ENCODE results near the gene NXPH3.

Gene NXPH3

DNA sequence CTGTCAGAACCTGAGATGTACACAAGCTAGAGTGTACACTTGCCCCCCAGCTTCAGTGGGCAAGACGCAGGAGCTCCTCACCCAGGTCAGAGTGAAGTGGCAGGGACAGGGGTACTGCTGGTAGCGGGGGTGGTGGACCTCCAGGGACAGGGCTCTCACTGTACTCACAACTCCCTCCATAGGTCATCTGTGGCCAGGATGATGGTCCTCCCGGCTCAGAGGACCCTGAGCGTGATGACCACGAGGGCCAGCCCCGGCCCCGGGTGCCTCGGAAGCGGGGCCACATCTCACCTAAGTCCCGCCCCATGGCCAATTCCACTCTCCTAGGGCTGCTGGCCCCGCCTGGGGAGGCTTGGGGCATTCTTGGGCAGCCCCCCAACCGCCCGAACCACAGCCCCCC lies 2.7 kb downstream of the NXPH3 start:
- Histone ChIP-seq H3K4me2 (ENCODE audit: low read length) (no peak overlapping the region), H3K36me3 (ENCODE audit: insufficient read depth, low read length) (no peaks in the 10 kb centered on the region), H3K4me3 (ENCODE audit: low read depth, low read length, poor library complexity, severe bottlenecking) (no peak overlapping the region), H3K9ac (ENCODE audit: low read length) (no peak overlapping the region), H3K27ac (ENCODE audit: low read depth, low read length, poor library complexity, severe bottlenecking) (no peak overlapping the region), H3K9me2 (ENCODE audit: low read depth, low read length) (no peaks in the 10 kb centered on the region), H4K20me1 (ENCODE audit: insufficient read depth, low read length) (no peaks in the 10 kb centered on the region), H3K79me2 (ENCODE audit: insufficient read depth, low read length) (no peaks in the 10 kb centered on the region), H3K27me3 (ENCODE audit: insufficient read depth, low read length) (peaks cover 21% of the 10 kb centered on the region), H3K4me1 (ENCODE audit: insufficient read depth, low read length, severe bottlenecking) (peaks cover 10% of the 10 kb centered on the region), H2AFZ (ENCODE audit: low read length) (no peak overlapping the region), H3F3A (ENCODE audit: insufficient read depth, low read length) (no peaks in the 10 kb centered on the region), H3K9me3 (ENCODE audit: low read length) (no peaks in the 10 kb centered on the region)
- TF ChIP-seq EZH2 (IDR thresholded peaks at IDR 0.05; ENCODE audit: borderline replicate concordance, low read length) = no peak
- TF ChIP-seq, protein P1, sequence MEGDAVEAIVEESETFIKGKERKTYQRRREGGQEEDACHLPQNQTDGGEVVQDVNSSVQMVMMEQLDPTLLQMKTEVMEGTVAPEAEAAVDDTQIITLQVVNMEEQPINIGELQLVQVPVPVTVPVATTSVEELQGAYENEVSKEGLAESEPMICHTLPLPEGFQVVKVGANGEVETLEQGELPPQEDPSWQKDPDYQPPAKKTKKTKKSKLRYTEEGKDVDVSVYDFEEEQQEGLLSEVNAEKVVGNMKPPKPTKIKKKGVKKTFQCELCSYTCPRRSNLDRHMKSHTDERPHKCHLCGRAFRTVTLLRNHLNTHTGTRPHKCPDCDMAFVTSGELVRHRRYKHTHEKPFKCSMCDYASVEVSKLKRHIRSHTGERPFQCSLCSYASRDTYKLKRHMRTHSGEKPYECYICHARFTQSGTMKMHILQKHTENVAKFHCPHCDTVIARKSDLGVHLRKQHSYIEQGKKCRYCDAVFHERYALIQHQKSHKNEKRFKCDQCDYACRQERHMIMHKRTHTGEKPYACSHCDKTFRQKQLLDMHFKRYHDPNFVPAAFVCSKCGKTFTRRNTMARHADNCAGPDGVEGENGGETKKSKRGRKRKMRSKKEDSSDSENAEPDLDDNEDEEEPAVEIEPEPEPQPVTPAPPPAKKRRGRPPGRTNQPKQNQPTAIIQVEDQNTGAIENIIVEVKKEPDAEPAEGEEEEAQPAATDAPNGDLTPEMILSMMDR (IDR thresholded peaks at IDR 0.05; ENCODE audit: low read length) = no peak

DNA sequence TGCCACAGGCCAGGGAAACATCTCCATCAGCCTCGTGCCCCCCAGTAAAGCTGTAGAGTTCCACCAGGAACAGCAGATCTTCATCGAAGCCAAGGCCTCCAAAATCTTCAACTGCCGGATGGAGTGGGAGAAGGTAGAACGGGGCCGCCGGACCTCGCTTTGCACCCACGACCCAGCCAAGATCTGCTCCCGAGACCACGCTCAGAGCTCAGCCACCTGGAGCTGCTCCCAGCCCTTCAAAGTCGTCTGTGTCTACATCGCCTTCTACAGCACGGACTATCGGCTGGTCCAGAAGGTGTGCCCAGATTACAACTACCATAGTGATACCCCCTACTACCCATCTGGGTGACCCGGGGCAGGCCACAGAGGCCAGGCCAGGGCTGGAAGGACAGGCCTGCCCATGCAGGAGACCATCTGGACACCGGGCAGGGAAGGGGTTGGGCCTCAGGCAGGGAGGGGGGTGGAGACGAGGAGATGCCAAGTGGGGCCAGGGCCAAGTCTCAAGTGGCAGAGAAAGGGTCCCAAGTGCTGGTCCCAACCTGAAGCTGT lies 3.4 kb downstream of the NXPH3 start:
- H3F3A ChIP-seq (ENCODE audit: insufficient read depth, low read length) = no peaks in the 10 kb centered on the region
- no peak overlapping the region for H3K9ac ChIP-seq (ENCODE audit: low read length)
- H4K20me1 ChIP-seq (ENCODE audit: insufficient read depth, low read length) = no peaks in the 10 kb centered on the region
- H3K9me3 ChIP-seq (ENCODE audit: low read length) = no peaks in the 10 kb centered on the region
- no peaks in the 10 kb centered on the region for H3K9me2 ChIP-seq (ENCODE audit: low read depth, low read length)
- peaks cover 21% of the 10 kb centered on the region for H3K27me3 ChIP-seq (ENCODE audit: insufficient read depth, low read length)
- H2AFZ ChIP-seq (ENCODE audit: low read length) = no peak overlapping the region
- H3K79me2 ChIP-seq (ENCODE audit: insufficient read depth, low read length) = no peaks in the 10 kb centered on the region
- H3K4me1 ChIP-seq (ENCODE audit: insufficient read depth, low read length, severe bottlenecking) = peaks cover 10% of the 10 kb centered on the region
- H3K36me3 ChIP-seq (ENCODE audit: insufficient read depth, low read length) = no peaks in the 10 kb centered on the region
- TF ChIP-seq, protein P1 (IDR thresholded peaks at IDR 0.05; ENCODE audit: low read length) = no peak
- no peak for TF ChIP-seq EZH2 (IDR thresholded peaks at IDR 0.05; ENCODE audit: borderline replicate concordance, low read length)
- H3K4me2 ChIP-seq (ENCODE audit: low read length) = no peak overlapping the region
- H3K27ac ChIP-seq (ENCODE audit: low read depth, low read length, poor library complexity, severe bottlenecking) = no peak overlapping the region
- no peak overlapping the region for H3K4me3 ChIP-seq (ENCODE audit: low read depth, low read length, poor library complexity, severe bottlenecking)

DNA sequence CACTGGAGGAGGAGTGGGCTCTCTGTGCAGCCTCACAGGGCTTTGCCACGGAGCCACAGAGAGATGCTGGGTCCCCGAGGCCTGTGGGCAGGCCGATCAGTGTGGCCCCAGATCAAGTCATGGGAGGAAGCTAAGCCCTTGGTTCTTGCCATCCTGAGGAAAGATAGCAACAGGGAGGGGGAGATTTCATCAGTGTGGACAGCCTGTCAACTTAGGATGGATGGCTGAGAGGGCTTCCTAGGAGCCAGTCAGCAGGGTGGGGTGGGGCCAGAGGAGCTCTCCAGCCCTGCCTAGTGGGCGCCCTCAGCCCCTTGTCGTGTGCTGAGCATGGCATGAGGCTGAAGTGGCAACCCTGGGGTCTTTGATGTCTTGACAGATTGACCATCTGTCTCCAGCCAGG lies 3.9 kb downstream of the NXPH3 start:
- Histone ChIP-seq H3K9me2 (ENCODE audit: low read depth, low read length) (no peaks in the 10 kb centered on the region), H3K4me3 (ENCODE audit: low read depth, low read length, poor library complexity, severe bottlenecking) (no peak overlapping the region), H3K79me2 (ENCODE audit: insufficient read depth, low read length) (no peaks in the 10 kb centered on the region), H3K4me1 (ENCODE audit: insufficient read depth, low read length, severe bottlenecking) (peaks cover 10% of the 10 kb centered on the region), H3K27me3 (ENCODE audit: insufficient read depth, low read length) (peaks cover 21% of the 10 kb centered on the region), H3F3A (ENCODE audit: insufficient read depth, low read length) (no peaks in the 10 kb centered on the region), H3K27ac (ENCODE audit: low read depth, low read length, poor library complexity, severe bottlenecking) (no peak overlapping the region), H3K4me2 (ENCODE audit: low read length) (no peak overlapping the region), H3K36me3 (ENCODE audit: insufficient read depth, low read length) (no peaks in the 10 kb centered on the region), H3K9me3 (ENCODE audit: low read length) (no peaks in the 10 kb centered on the region), H3K9ac (ENCODE audit: low read length) (no peak overlapping the region), H4K20me1 (ENCODE audit: insufficient read depth, low read length) (no peaks in the 10 kb centered on the region), H2AFZ (ENCODE audit: low read length) (no peak overlapping the region)
- TF ChIP-seq, protein P1 (IDR thresholded peaks at IDR 0.05; ENCODE audit: low read length) = no peak
- no peak for TF ChIP-seq EZH2 (IDR thresholded peaks at IDR 0.05; ENCODE audit: borderline replicate concordance, low read length)

Measured in OCI-LY1 (cell line).